ENCODE measurements around the gene TAF4.

GRCh38 chr20:62083312-62083711 lies 17.6 kb upstream of the TAF4 start:
- TF ChIP-seq POLR2A (IDR thresholded peaks at IDR 0.05) (no peak), CTCF (IDR thresholded peaks at IDR 0.05) (no peak)

Measured in Peyer's patch (tissue), 4 donors.